H1 (cell line): ENCODE measurements around the gene SLC12A5.
A peak's percentile ranks its signal among the peaks of the same experiment; 100 is the strongest.

Experiments used
- CHD2 ChIP-seq: IDR thresholded peaks from 2 replicates; pipeline ENCODE4 v1.6.1; 2012; ENCODE audit warnings: low read length, improper control_type of control experiment
- CTBP2 ChIP-seq: IDR thresholded peaks from 2 replicates; pipeline ENCODE4 v1.7.0; 2011; ENCODE audit warnings: borderline replicate concordance, mild to moderate bottlenecking, moderate library complexity, mixed read lengths, low read length; ENCODE audit not compliant: insufficient read depth, insufficient read length
- EZH2 ChIP-seq: fragments of 200-600 bp; sonication (generic); IDR thresholded peaks from 2 replicates; pipeline ENCODE4 v1.7.1; 2012; ENCODE audit warnings: low read depth, mild to moderate bottlenecking, moderate library complexity, low read length, inconsistent platforms; ENCODE audit not compliant: severe bottlenecking
- GABPA ChIP-seq: IDR thresholded peaks from 2 replicates; pipeline ENCODE4 v1.6.1; 2011; ENCODE audit warnings: mild to moderate bottlenecking, low read length, moderate library complexity, borderline replicate concordance; ENCODE audit not compliant: insufficient read depth
- MAFK ChIP-seq: IDR thresholded peaks from 2 replicates; pipeline ENCODE4 v1.6.1; 2012; ENCODE audit warnings: low read depth, mild to moderate bottlenecking, improper control_type of control experiment, low read length
- POLR2A ChIP-seq, 2 experiments: IDR thresholded peaks; 1 replicate in 1 of 2; 2 replicates in 1 of 2; pipeline ENCODE4 v1.6.1; 2011; ENCODE audit warnings: low read depth in 2 of 2, low read length in 2 of 2, mild to moderate bottlenecking in 2 of 2; ENCODE audit errors: control extremely low read depth in 1 of 2
- RFX5 ChIP-seq: IDR thresholded peaks from 2 replicates; pipeline ENCODE4 v1.6.1; 2011; ENCODE audit warnings: low read depth, low read length, improper control_type of control experiment, borderline replicate concordance
- SP2 ChIP-seq: IDR thresholded peaks from 2 replicates; pipeline ENCODE4 v1.6.1; 2012; ENCODE audit warnings: mild to moderate bottlenecking, low read length, inconsistent platforms
- SRF ChIP-seq: IDR thresholded peaks from 2 replicates; pipeline ENCODE4 v1.6.1; 2011; ENCODE audit warnings: mild to moderate bottlenecking, low read depth, low read length, moderate library complexity
- TBP ChIP-seq: IDR thresholded peaks from 2 replicates; pipeline ENCODE4 v1.6.1; 2011; ENCODE audit warnings: low read depth, low read length, improper control_type of control experiment
- TEAD4 ChIP-seq: IDR thresholded peaks from 2 replicates; pipeline ENCODE4 v1.6.1; 2012; ENCODE audit warnings: low read depth, low read length, inconsistent platforms, mixed read lengths
- TF ChIP-seq, protein P1 (sequence below), 3 experiments: IDR thresholded peaks; 1 replicate in 2 of 3; 2 replicates in 1 of 3; pipeline versions ENCODE4 v1.5.1 to v1.6.1; 2011; ENCODE audit warnings: low read length in 3 of 3, mild to moderate bottlenecking in 3 of 3, inconsistent platforms in 2 of 3, low read depth in 1 of 3, moderate library complexity in 1 of 3; ENCODE audit not compliant: insufficient read depth in 1 of 3; ENCODE audit errors: control extremely low read depth in 1 of 3
- TF ChIP-seq, protein P2 (sequence below): IDR thresholded peaks from 2 replicates; pipeline ENCODE4 v1.6.1; 2011; ENCODE audit warnings: low read depth, mild to moderate bottlenecking, low read length; ENCODE audit not compliant: insufficient read depth

DNA sequence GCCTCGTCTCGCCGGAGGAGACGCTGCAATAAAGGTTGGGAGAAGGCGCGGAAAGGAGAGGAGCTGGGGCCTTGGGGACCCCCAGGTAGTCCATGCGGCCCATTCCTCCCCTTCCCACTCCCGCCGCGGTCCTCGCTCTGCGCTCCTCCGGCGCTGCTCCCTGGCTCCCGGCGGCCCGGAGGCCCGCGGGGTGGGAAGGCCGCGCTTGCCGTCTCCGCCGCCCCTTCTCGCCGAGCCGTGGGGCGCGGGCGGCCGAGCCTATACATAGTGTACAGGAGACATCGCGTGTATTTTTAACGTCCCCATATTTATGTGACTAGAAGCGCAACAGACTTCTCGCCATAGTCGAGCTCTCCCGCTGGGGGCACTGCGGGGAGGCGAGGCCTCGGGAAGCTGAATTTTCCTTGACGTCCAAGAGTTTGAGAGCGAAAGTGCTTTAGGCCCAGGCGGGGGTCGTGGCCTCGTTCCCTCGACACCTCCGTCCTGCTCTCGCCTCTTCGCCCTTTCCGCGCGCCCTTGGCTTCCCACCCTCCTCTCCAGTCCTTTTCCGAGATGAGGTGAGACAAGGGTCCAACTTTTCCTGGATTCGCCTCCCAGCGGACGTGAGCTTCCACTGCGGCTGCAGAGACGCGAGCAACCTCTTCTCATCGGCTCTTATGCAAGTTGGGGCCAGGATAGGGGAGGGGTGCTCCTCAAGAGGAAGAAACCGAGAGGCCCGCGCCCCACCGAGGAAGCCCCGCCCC, 29.0 kb downstream of the SLC12A5 start:
- no peak for TF ChIP-seq CHD2
- no peak for TF ChIP-seq POLR2A (IDR thresholded peaks at IDR 0.05; ENCODE audit: control extremely low read depth in 1 of 2, low read depth in 2 of 2, low read length in 2 of 2)
- TF ChIP-seq RFX5, result no peak
- TF ChIP-seq TBP, result no peak
- TF ChIP-seq SRF, result no peak
- TF ChIP-seq, protein P1, sequence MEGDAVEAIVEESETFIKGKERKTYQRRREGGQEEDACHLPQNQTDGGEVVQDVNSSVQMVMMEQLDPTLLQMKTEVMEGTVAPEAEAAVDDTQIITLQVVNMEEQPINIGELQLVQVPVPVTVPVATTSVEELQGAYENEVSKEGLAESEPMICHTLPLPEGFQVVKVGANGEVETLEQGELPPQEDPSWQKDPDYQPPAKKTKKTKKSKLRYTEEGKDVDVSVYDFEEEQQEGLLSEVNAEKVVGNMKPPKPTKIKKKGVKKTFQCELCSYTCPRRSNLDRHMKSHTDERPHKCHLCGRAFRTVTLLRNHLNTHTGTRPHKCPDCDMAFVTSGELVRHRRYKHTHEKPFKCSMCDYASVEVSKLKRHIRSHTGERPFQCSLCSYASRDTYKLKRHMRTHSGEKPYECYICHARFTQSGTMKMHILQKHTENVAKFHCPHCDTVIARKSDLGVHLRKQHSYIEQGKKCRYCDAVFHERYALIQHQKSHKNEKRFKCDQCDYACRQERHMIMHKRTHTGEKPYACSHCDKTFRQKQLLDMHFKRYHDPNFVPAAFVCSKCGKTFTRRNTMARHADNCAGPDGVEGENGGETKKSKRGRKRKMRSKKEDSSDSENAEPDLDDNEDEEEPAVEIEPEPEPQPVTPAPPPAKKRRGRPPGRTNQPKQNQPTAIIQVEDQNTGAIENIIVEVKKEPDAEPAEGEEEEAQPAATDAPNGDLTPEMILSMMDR (IDR thresholded peaks at IDR 0.05; ENCODE audit: control extremely low read depth in 1 of 3, insufficient read depth in 1 of 3, low read depth in 1 of 3, low read length in 3 of 3), result peak; percentile 47 to 64 (median 57)
- no peak for TF ChIP-seq GABPA
- TF ChIP-seq CTBP2, result no peak
- no peak for TF ChIP-seq MAFK
- TF ChIP-seq EZH2, result peak; percentile 42
- no peak for TF ChIP-seq SP2
- TF ChIP-seq TEAD4, result no peak
- TF ChIP-seq, protein P2, sequence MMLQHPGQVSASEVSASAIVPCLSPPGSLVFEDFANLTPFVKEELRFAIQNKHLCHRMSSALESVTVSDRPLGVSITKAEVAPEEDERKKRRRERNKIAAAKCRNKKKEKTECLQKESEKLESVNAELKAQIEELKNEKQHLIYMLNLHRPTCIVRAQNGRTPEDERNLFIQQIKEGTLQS, result no peak
